HG03342 (cell line): Measurements from ENCODE around the gene CYP1B1.
"Not testable (repeated sequence)": the region's sequence is repeated elsewhere in the genome, so short reads cannot be mapped to it uniquely, and the experiment has no call there.

Experiments used
- ATAC-seq: cut with Tn5 transposase; IDR thresholded peaks from one replicate; pipeline ENCODE4 v1.9.1; 2021; ENCODE audit warnings: mild to moderate bottlenecking, moderate library complexity; ENCODE audit not compliant: unreplicated experiment

CYP1B1 gene

GRCh38 chr2:38075507-38076151, at the start of gene CYP1B1:
CYP1B1 (minus strand) TSS chr2:38076151; CDS start chr2:38075388, 763 bp downstream.
- no peak for ATAC-seq

GRCh38 chr2:38125007-38125406, 49.1 kb upstream of the CYP1B1 start:
- ATAC-seq: no peak

- ATAC-seq: no peak
These were observed 48.0 kb upstream of the CYP1B1 start for GRCh38 chr2:38123911-38124310.

- ATAC-seq: no peak
These were observed 46.4 kb upstream of the CYP1B1 start for GRCh38 chr2:38122344-38122743.

- no peak for ATAC-seq
These were observed 45.5 kb upstream of the CYP1B1 start for GRCh38 chr2:38121481-38121880.

- ATAC-seq: no peak
These were observed 44.9 kb upstream of the CYP1B1 start for GRCh38 chr2:38120829-38121228.

- ATAC-seq: no peak
These were observed 44.3 kb upstream of the CYP1B1 start for GRCh38 chr2:38120264-38120592.

- ATAC-seq: no peak
These were observed 40.8 kb upstream of the CYP1B1 start for GRCh38 chr2:38116762-38117161.

- peak; percentile 55 for ATAC-seq
These were observed 39.5 kb upstream of the CYP1B1 start for GRCh38 chr2:38115216-38116032.

GRCh38 chr2:38113981-38114708, 38.2 kb upstream of the CYP1B1 start:
- no peak for ATAC-seq

GRCh38 chr2:38113051-38113450, 37.1 kb upstream of the CYP1B1 start:
- ATAC-seq: no peak

- not testable (repeated sequence) for ATAC-seq
These were observed 35.4 kb upstream of the CYP1B1 start for GRCh38 chr2:38111350-38111749.

- ATAC-seq: no peak
These were observed 33.8 kb upstream of the CYP1B1 start for GRCh38 chr2:38109732-38110181.

GRCh38 chr2:38108907-38109731, 33.2 kb upstream of the CYP1B1 start:
- no peak for ATAC-seq

- ATAC-seq: no peak
These were observed 31.9 kb upstream of the CYP1B1 start for GRCh38 chr2:38107738-38108410.

- ATAC-seq: peak; percentile 45
These were observed 30.6 kb upstream of the CYP1B1 start for GRCh38 chr2:38106405-38107094.

- no peak for ATAC-seq
These were observed 30.0 kb upstream of the CYP1B1 start for GRCh38 chr2:38105922-38106321.

GRCh38 chr2:38104598-38104997, 28.6 kb upstream of the CYP1B1 start:
- ATAC-seq: no peak

- no peak for ATAC-seq
These were observed 24.4 kb upstream of the CYP1B1 start for GRCh38 chr2:38100328-38100727.
